ENCODE measurements around the gene C16orf78. TPM values are rescaled to one million over a fixed set of nuclear protein-coding genes. Genes with fewer than 3 reads are reported as not detected.
A peak's percentile ranks its signal among the peaks of the same experiment; 100 is the strongest.

The C16orf78 gene
- total RNA-seq, 1 donor from 2014 or later: not detected

GRCh38 chr16:49439050-49439449 is 65.4 kb downstream of the C16orf78 start:
- Mint-ChIP-seq H3K4me1 (ENCODE audit: low read depth) (peaks cover 3% of the 10 kb centered on the region), H3K9me3 (ENCODE audit: low read depth) (no peaks in the 10 kb centered on the region), H3K27ac (ENCODE audit: unreplicated experiment) (no peak overlapping the region), H3K4me3 (ENCODE audit: unreplicated experiment) (no peak overlapping the region), H3K27me3 (ENCODE audit: low read depth) (peaks cover 49% of the 10 kb centered on the region), H3K36me3 (ENCODE audit: low read depth) (no peaks in the 10 kb centered on the region)
- DNase-seq (ENCODE audit: low spot score): peak; percentile 14
- no peak for TF ChIP-seq CTCF (IDR thresholded peaks at IDR 0.05)

GRCh38 chr16:49439676-49440075 is 66.1 kb downstream of the C16orf78 start:
- H3K27me3 Mint-ChIP-seq (ENCODE audit: low read depth): peaks cover 50% of the 10 kb centered on the region
- no peaks in the 10 kb centered on the region for H3K36me3 Mint-ChIP-seq (ENCODE audit: low read depth)
- H3K4me1 Mint-ChIP-seq (ENCODE audit: low read depth): peaks cover 3% of the 10 kb centered on the region
- no peak for TF ChIP-seq CTCF (IDR thresholded peaks at IDR 0.05)
- no peak overlapping the region for H3K27ac Mint-ChIP-seq (ENCODE audit: unreplicated experiment)
- no peaks in the 10 kb centered on the region for H3K9me3 Mint-ChIP-seq (ENCODE audit: low read depth)
- no peak for DNase-seq (ENCODE audit: low spot score)
- H3K4me3 Mint-ChIP-seq (ENCODE audit: unreplicated experiment): no peak overlapping the region

GRCh38 chr16:49440156-49441065 is 66.8 kb downstream of the C16orf78 start:
- no peak overlapping the region for H3K4me3 Mint-ChIP-seq (ENCODE audit: unreplicated experiment)
- peak; percentile 40 for TF ChIP-seq CTCF (IDR thresholded peaks at IDR 0.05)
- no peak overlapping the region for H3K27ac Mint-ChIP-seq (ENCODE audit: unreplicated experiment)
- H3K27me3 Mint-ChIP-seq (ENCODE audit: low read depth): peaks cover 48% of the 10 kb centered on the region
- H3K4me1 Mint-ChIP-seq (ENCODE audit: low read depth): peaks cover 3% of the 10 kb centered on the region
- no peaks in the 10 kb centered on the region for H3K36me3 Mint-ChIP-seq (ENCODE audit: low read depth)
- no peak for DNase-seq (ENCODE audit: low spot score)
- H3K9me3 Mint-ChIP-seq (ENCODE audit: low read depth): no peaks in the 10 kb centered on the region

- H3K27me3 Mint-ChIP-seq (ENCODE audit: low read depth): peaks cover 40% of the 10 kb centered on the region
These were observed 67.8 kb downstream of the C16orf78 start for GRCh38 chr16:49441366-49441780.

GRCh38 chr16:49442805-49443204 is 69.2 kb downstream of the C16orf78 start:
- H3K27me3 Mint-ChIP-seq (ENCODE audit: low read depth): peaks cover 38% of the 10 kb centered on the region
- H3K4me1 Mint-ChIP-seq (ENCODE audit: low read depth): peaks cover 3% of the 10 kb centered on the region
- H3K9me3 Mint-ChIP-seq (ENCODE audit: low read depth): no peaks in the 10 kb centered on the region
- no peak for TF ChIP-seq CTCF (IDR thresholded peaks at IDR 0.05)
- no peak overlapping the region for H3K27ac Mint-ChIP-seq (ENCODE audit: unreplicated experiment)
- H3K4me3 Mint-ChIP-seq (ENCODE audit: unreplicated experiment): no peak overlapping the region
- DNase-seq (ENCODE audit: low spot score): no peak
- no peaks in the 10 kb centered on the region for H3K36me3 Mint-ChIP-seq (ENCODE audit: low read depth)

More at GRCh38 chr16:49441366-49441780, 67.8 kb downstream of the C16orf78 start:
- H3K27ac Mint-ChIP-seq (ENCODE audit: unreplicated experiment): no peak overlapping the region
- H3K36me3 Mint-ChIP-seq (ENCODE audit: low read depth): no peaks in the 10 kb centered on the region
- no peaks in the 10 kb centered on the region for H3K9me3 Mint-ChIP-seq (ENCODE audit: low read depth)
- H3K4me3 Mint-ChIP-seq (ENCODE audit: unreplicated experiment): peak overlapping the region; percentile 27
- peak; percentile 72 for TF ChIP-seq CTCF (IDR thresholded peaks at IDR 0.05)
- peaks cover 3% of the 10 kb centered on the region for H3K4me1 Mint-ChIP-seq (ENCODE audit: low read depth)
- no peak for DNase-seq (ENCODE audit: low spot score)

Measured in chondrocyte (in vitro differentiated cells).